Activated naive CD4-positive, alpha-beta T cell treated with anti-CD3 and anti-CD28 coated beads, Interleukin-2, amount 10 ng/mL, durations not matched to agents 5 hours and 36 hours (primary cell): ENCODE results near the gene CD177. TPM values are rescaled to one million over a fixed set of nuclear protein-coding genes. Genes with fewer than 3 reads are reported as not detected.

Experiments used
- total RNA-seq, 2 experiments: library from RNA; stranded (reverse); gene quantifications; one replicate each; pipeline ENCODE4 v1.2.3, GENCODE V29; 2021

The CD177 gene
- not detected for total RNA-seq

GRCh38 chr19:43353606-43354304 is at the start of gene CD177:
Gene CD177 (plus strand): TSS chr19:43353686. CDS start chr19:43353715, 29 bp downstream.

Other genes starting within 250 kb of the CD177 start
- gene PSG5, start 167.2 kb upstream of the CD177 start, total RNA-seq = not detected
- not detected for gene PSG4, start 148.0 kb upstream of the CD177 start, total RNA-seq
- gene PSG9, start 84.2 kb upstream of the CD177 start, total RNA-seq = not detected
- not detected for gene TEX101, start 61.2 kb downstream of the CD177 start, total RNA-seq
- 1 to 10 TPM; 1.3 to 1.5 TPM for gene LYPD3, start 111.9 kb downstream of the CD177 start, total RNA-seq
- gene PHLDB3, start 151.1 kb downstream of the CD177 start, total RNA-seq = 10 to 100 TPM; 22.0 to 22.6 TPM
- gene ETHE1, start 173.5 kb downstream of the CD177 start, total RNA-seq = 10 to 100 TPM; 79.6 to 87.3 TPM
- 1 to 10 TPM; 6.6 to 6.9 TPM for gene ZNF575, start 179.5 kb downstream of the CD177 start, total RNA-seq
- gene XRCC1, start 221.8 kb downstream of the CD177 start, total RNA-seq = 10 to 100 TPM; 36.2 to 36.4 TPM
- 1 to 10 TPM; 3.9 to 5.0 TPM for gene PINLYP, start 222.1 kb downstream of the CD177 start, total RNA-seq
- gene IRGQ, start 242.4 kb downstream of the CD177 start, total RNA-seq = 10 to 100 TPM; 12.1 to 12.2 TPM
- 10 to 100 TPM; 12.9 to 13.5 TPM for gene ZNF576, start 242.9 kb downstream of the CD177 start, total RNA-seq